H1 (cell line): ENCODE data around the gene PDLIM3. TPM values are rescaled to one million over a fixed set of nuclear protein-coding genes. Genes with fewer than 3 reads are reported as not detected.

Experiments used
- CTCF ChIA-PET: fragments of 300-600 bp; sonication (Branson Sonifier 250); formaldehyde crosslinking; loops from one replicate; lab custom pipeline; 2021; ENCODE audit not compliant: partially characterized antibody; lab: Charles Lee
- POLR2A ChIA-PET: fragments of 300-600 bp; sonication (Branson Sonifier 250); formaldehyde crosslinking; loops from one replicate; lab custom pipeline; 2021; ENCODE audit warnings: inconsistent platforms; ENCODE audit not compliant: partially characterized antibody; lab: Charles Lee
- DNase-seq, 2 experiments: peaks; one replicate each; pipeline versions ENCODE4 v3.0.0 to v3.0.0-alpha.2; 2010 to 2022; ENCODE audit warnings: low spot score in 2 of 2, low read depth in 1 of 2, mixed read lengths in 1 of 2
- FAIRE-seq: peaks from 2 replicates; lab custom pipeline; 2011; peaks lifted over from hg19 to GRCh38; lab: Jason Lieb, UNC
- H2AFZ ChIP-seq: 2 replicates; pipeline ENCODE4 v1.8.1; 2012; ENCODE audit warnings: low read length, inconsistent platforms
- H2AK5ac ChIP-seq: 2 replicates; pipeline ENCODE4 v1.6.1; 2013; ENCODE audit warnings: low read depth, low read length
- H2BK120ac ChIP-seq: replicated peaks from 2 replicates; pipeline ENCODE3; 2013; ENCODE audit warnings: low read depth, low read length, inconsistent platforms
- H2BK12ac ChIP-seq: 2 replicates; pipeline ENCODE4 v1.6.1; 2013; ENCODE audit warnings: low read depth, low read length
- H2BK15ac ChIP-seq: 2 replicates; pipeline ENCODE4 v1.6.1; 2013; ENCODE audit warnings: low read length
- H2BK20ac ChIP-seq: 2 replicates; pipeline ENCODE4 v1.6.1; 2013; ENCODE audit warnings: low read length
- H2BK5ac ChIP-seq: 2 replicates; pipeline ENCODE4 v1.6.1; 2013; ENCODE audit warnings: low read depth, low read length
- H3K14ac ChIP-seq: 2 replicates; pipeline ENCODE4 v1.6.1; 2013; ENCODE audit warnings: inconsistent platforms; ENCODE audit not compliant: insufficient read length
- H3K18ac ChIP-seq: 2 replicates; pipeline ENCODE4 v1.6.1; 2013; ENCODE audit warnings: low read length; ENCODE audit errors: extremely low read depth
- H3K23ac ChIP-seq: 2 replicates; pipeline ENCODE4 v1.6.1; 2013; ENCODE audit warnings: inconsistent platforms; ENCODE audit not compliant: insufficient read length
- H3K23me2 ChIP-seq: 2 replicates; pipeline ENCODE4 v1.6.1; 2013; ENCODE audit warnings: low read depth, low read length
- H3K27ac ChIP-seq: 2 replicates; pipeline ENCODE4 v1.6.1; 2011; ENCODE audit warnings: low read depth, low read length, inconsistent platforms
- H3K27me3 ChIP-seq, 4 experiments: replicated peaks in 1 of 4; 1 replicate in 1 of 4; 2 replicates in 3 of 4; pipeline versions ENCODE4 v1.6.1 to v1.8.1; 2011 to 2013; ENCODE audit warnings: low read length in 3 of 4, mild to moderate bottlenecking in 3 of 4, inconsistent platforms in 2 of 4, mixed read lengths in 2 of 4, moderate library complexity in 1 of 4; ENCODE audit not compliant: control insufficient read depth in 3 of 4, insufficient read depth in 3 of 4; ENCODE audit errors: extremely low read depth in 1 of 4
- H3K36me3 ChIP-seq, 4 experiments: 2 replicates each; pipeline versions ENCODE4 v1.6.1 to v1.8.1; 2011 to 2013; ENCODE audit warnings: mild to moderate bottlenecking in 4 of 4, low read length in 3 of 4, moderate library complexity in 2 of 4, control low read depth in 1 of 4, inconsistent platforms in 1 of 4; ENCODE audit not compliant: insufficient read depth in 4 of 4, control insufficient read depth in 2 of 4
- H3K4ac ChIP-seq: replicated peaks from 2 replicates; pipeline ENCODE3; 2013; ENCODE audit warnings: low read length, low read depth, mixed read lengths, inconsistent platforms; ENCODE audit not compliant: insufficient read length
- H3K4me1 ChIP-seq, 4 experiments: replicated peaks in 1 of 4; 1 replicate in 1 of 4; 2 replicates in 3 of 4; pipeline versions ENCODE4 v1.6.1 to v1.8.1; 2011 to 2013; ENCODE audit warnings: low read length in 3 of 4, inconsistent platforms in 2 of 4, mixed read lengths in 1 of 4; ENCODE audit not compliant: insufficient read depth in 4 of 4, control insufficient read depth in 3 of 4
- H3K4me2 ChIP-seq, 2 experiments: 2 replicates each; pipeline versions ENCODE4 v1.6.1 to v1.8.1; 2011 to 2013; ENCODE audit warnings: low read depth in 2 of 2, low read length in 2 of 2, control low read depth in 1 of 2, inconsistent platforms in 1 of 2, mild to moderate bottlenecking in 1 of 2; ENCODE audit not compliant: insufficient read depth in 1 of 2
- H3K4me3 ChIP-seq, 4 experiments: fragments of 200-600, 300-600 bp in 1 of 4; sonication (generic), shearing (Covaris generic), sonication (Bioruptor Twin) in 1 of 4; 2 replicates each; pipeline versions ENCODE4 v1.5.1 to v1.8.1; 2011 to 2016; ENCODE audit warnings: low read length in 4 of 4, low read depth in 3 of 4, control low read depth in 2 of 4, inconsistent platforms in 2 of 4, mild to moderate bottlenecking in 2 of 4, mixed read lengths in 1 of 4, moderate library complexity in 1 of 4; ENCODE audit not compliant: insufficient read depth in 2 of 4; ENCODE audit errors: extremely low read depth in 1 of 4
- H3K56ac ChIP-seq: replicated peaks from 2 replicates; pipeline ENCODE3; 2013; ENCODE audit warnings: low read depth, mild to moderate bottlenecking, mixed read lengths, low read length, inconsistent platforms; ENCODE audit not compliant: insufficient read length
- H3K79me1 ChIP-seq: 2 replicates; pipeline ENCODE4 v1.6.1; 2013; ENCODE audit warnings: low read depth, low read length, control low read depth
- H3K79me2 ChIP-seq, 2 experiments: 2 replicates each; pipeline versions ENCODE4 v1.6.1 to v1.8.1; 2012 to 2013; ENCODE audit warnings: low read length in 2 of 2, mild to moderate bottlenecking in 2 of 2, inconsistent platforms in 1 of 2; ENCODE audit not compliant: insufficient read depth in 2 of 2, control insufficient read depth in 1 of 2
- H3K9ac ChIP-seq, 4 experiments: replicated peaks in 1 of 4; 1 replicate in 1 of 4; 2 replicates in 3 of 4; pipeline versions ENCODE4 v1.6.1 to v1.8.1; 2011 to 2013; ENCODE audit warnings: low read depth in 3 of 4, low read length in 3 of 4, control low read depth in 2 of 4, mild to moderate bottlenecking in 2 of 4, moderate library complexity in 2 of 4, inconsistent platforms in 1 of 4; ENCODE audit errors: extremely low read depth in 1 of 4
- H3K9me3 ChIP-seq, 2 experiments: 2 replicates each; pipeline versions ENCODE4 v1.6.1 to v1.8.1; 2012 to 2013; ENCODE audit warnings: mild to moderate bottlenecking in 2 of 2, moderate library complexity in 2 of 2, control low read depth in 1 of 2, inconsistent platforms in 1 of 2, low read depth in 1 of 2, low read length in 1 of 2, mixed read lengths in 1 of 2; ENCODE audit not compliant: insufficient read depth in 2 of 2
- H4K20me1 ChIP-seq, 2 experiments: replicated peaks in 1 of 2; 2 replicates each; pipeline versions ENCODE3 to v1.8.1; 2011 to 2013; ENCODE audit warnings: inconsistent platforms in 2 of 2, low read length in 2 of 2, mild to moderate bottlenecking in 1 of 2; ENCODE audit not compliant: insufficient read depth in 2 of 2, control insufficient read depth in 1 of 2
- H4K5ac ChIP-seq: 2 replicates; pipeline ENCODE4 v1.6.1; 2013; ENCODE audit warnings: low read length, low read depth, mixed read lengths, inconsistent platforms; ENCODE audit not compliant: insufficient read length
- H4K8ac ChIP-seq: 2 replicates; pipeline ENCODE4 v1.8.0; 2013; ENCODE audit warnings: mild to moderate bottlenecking, moderate library complexity, low read length, inconsistent platforms; ENCODE audit not compliant: insufficient read depth; ENCODE audit errors: extremely low read depth
- H4K91ac ChIP-seq: replicated peaks from 2 replicates; pipeline ENCODE3; 2013; ENCODE audit warnings: low read length, mixed read lengths, inconsistent platforms; ENCODE audit not compliant: insufficient read length
- POLR2AphosphoS5 ChIP-seq: IDR thresholded peaks from 2 replicates; pipeline ENCODE4 v1.6.1; 2011; ENCODE audit warnings: low read depth, low read length
- RAD21 ChIP-seq, 2 experiments: IDR thresholded peaks in 1 of 2; conservative IDR thresholded peaks in 1 of 2; 2 replicates each; pipeline ENCODE4 v1.6.1; 2011; ENCODE audit warnings: low read depth in 2 of 2, low read length in 2 of 2, improper control_type of control experiment in 1 of 2, inconsistent platforms in 1 of 2, mild to moderate bottlenecking in 1 of 2, moderate library complexity in 1 of 2
- RXRA ChIP-seq: IDR thresholded peaks from 2 replicates; pipeline ENCODE4 v1.6.1; 2011; ENCODE audit warnings: low read depth, mild to moderate bottlenecking, low read length, moderate library complexity; ENCODE audit not compliant: insufficient read depth
- TBP ChIP-seq: IDR thresholded peaks from 2 replicates; pipeline ENCODE4 v1.6.1; 2011; ENCODE audit warnings: low read depth, low read length, improper control_type of control experiment
- WGBS, 2 experiments: shearing (Covaris generic) in 1 of 2; methylation state at CpG; one replicate each; pipeline versions ENCODE4 v1.1.6 to v1.1.7; 2013 to 2015; ENCODE audit warnings: low lambda C conversion rate in 2 of 2, mixed read lengths in 2 of 2, inconsistent platforms in 1 of 2, low coverage in 1 of 2, missing lambda C conversion rate in 1 of 2; ENCODE audit not compliant: insufficient replicate concordance in 2 of 2, insufficient coverage in 1 of 2, insufficient read length in 1 of 2; ENCODE audit errors: extremely low coverage in 1 of 2, missing lambda C conversion rate in 1 of 2; 5-methylcytosine and 5-hydroxymethylcytosine counted together
- polyA plus RNA-seq, 7 experiments: library from polyadenylated mRNA; depleted of rRNA in 3 of 7; stranded (reverse) in 5 of 7; unstranded in 2 of 7; fragments of >200 nt in 5 of 7; fragments of 200-250 nt in 2 of 7; gene quantifications; 1 replicate in 5 of 7; 2 replicates in 1 of 7; 4 replicates in 1 of 7; pipeline versions ENCODE4 v1.2.1 to v1.2.3, GENCODE V29; 2011 to 2013; ENCODE audit warnings: missing spikeins in 2 of 7, mixed read lengths in 2 of 7
- total RNA-seq: library from RNA; stranded (reverse); fragmentation: NEBNext Ultra II Directional; extraction: Animal tissue kit (Norgen Biotek cat#: 25700); gene quantifications from 2 replicates; pipeline ENCODE4 v1.2.1, GENCODE V29; 2021

PDLIM3 gene
- total and polyA plus RNA-seq, 2 of the 8 experiments (the other 6 are each of a cell fraction or from before 2014, with no cell fraction given): 7.6 to 8.1 TPM

GRCh38 chr4:185506422-185506821 lies 28.9 kb downstream of the PDLIM3 start:
- Histone ChIP-seq H3K56ac (no peak overlapping the region), H2BK120ac (no peak overlapping the region), H3K4me2 (no peak overlapping the region), H4K5ac (no peak overlapping the region), H3K4me1 (peaks cover 0 to 5% (median 0%) of the 10 kb centered on the region in 4 experiments; a peak in 1 of 7 replicates), H3K4me3 (no peak overlapping the region), H3K79me1 (no peaks in the 10 kb centered on the region), H2AK5ac (no peak overlapping the region), H4K91ac (no peak overlapping the region), H4K8ac (no peak overlapping the region), H3K23me2 (no peaks in the 10 kb centered on the region), H2BK5ac (no peak overlapping the region), H2BK12ac (no peak overlapping the region), H2BK20ac (no peak overlapping the region), H3K9ac (no peak overlapping the region), H2AFZ (no peak overlapping the region), H3K27ac (no peak overlapping the region), H2BK15ac (no peak overlapping the region), H3K36me3 (peaks cover 0 to 1% (median 0%) of the 10 kb centered on the region in 4 experiments; a peak in 1 of 8 replicates), H3K18ac (no peak overlapping the region), H3K27me3 (no peaks in the 10 kb centered on the region), H3K79me2 (no peaks in the 10 kb centered on the region), H3K9me3 (no peaks in the 10 kb centered on the region; a peak in 1 of 4 replicates), H3K4ac (no peak overlapping the region), H4K20me1 (peaks cover 0 to 1% of the 10 kb centered on the region in 2 experiments), H3K23ac (no peak overlapping the region), H3K14ac (no peak overlapping the region)
- CTCF ChIA-PET: no interaction called here
- DNase-seq: no peak
- POLR2A ChIA-PET: no interaction called here
- TF ChIP-seq TBP (no peak), RXRA (no peak), POLR2AphosphoS5 (no peak), RAD21 (IDR thresholded peaks at IDR 0.05 in 1 of 2, conservative IDR thresholded peaks at IDR 0.05 in 1 of 2; ENCODE audit: low read depth in 2 of 2, low read length in 2 of 2) (peak in 1 of 2 experiments; percentile 12; a peak in 1 of 4 replicates)
- FAIRE-seq: no peak
- WGBS, 2 experiments: 92% methylated on average over 20 of the region's 20 CpGs; no CpG with 5 or more reads in 1 of the 2 experiments
